Measurements from ENCODE around the gene RASAL2.

- no peak for TF ChIP-seq POLR2A (IDR thresholded peaks at IDR 0.05; ENCODE audit: low read length)
- no peak for TF ChIP-seq GATA1 (IDR thresholded peaks at IDR 0.05; ENCODE audit: low read depth, low read length)
Measured at GRCh38 chr1:178168536-178168935, 74.6 kb downstream of the RASAL2 start.

All from erythroblast (primary cell).